ENCODE measurements around the gene NYAP2.

NYAP2 gene

DNA sequence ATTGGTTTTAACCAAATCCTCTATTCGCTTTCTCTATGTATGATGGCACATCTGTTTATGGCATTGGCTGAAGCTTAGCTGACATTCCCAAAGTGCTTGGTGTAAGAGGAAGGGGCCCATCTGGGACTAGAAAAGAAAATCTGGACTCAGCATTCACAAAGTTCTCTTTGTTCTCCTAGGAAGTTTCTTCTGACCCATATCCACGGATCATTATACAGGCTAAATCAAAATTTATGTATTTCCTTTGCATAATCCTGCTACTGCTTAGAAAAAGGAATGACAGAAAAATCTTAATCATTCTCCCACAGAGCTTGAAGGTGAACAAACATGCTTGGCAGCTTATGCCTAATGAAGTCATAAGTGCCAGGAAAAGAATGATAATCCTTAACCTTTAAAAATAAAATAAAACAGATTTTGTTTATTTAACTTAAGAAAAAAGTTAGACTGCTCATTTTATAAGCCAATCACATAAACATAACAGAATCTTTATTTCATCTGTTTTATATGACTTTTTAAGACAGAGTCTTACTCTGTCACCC lies 88.4 kb downstream of the NYAP2 start:
- DNase-seq = no peak

DNA sequence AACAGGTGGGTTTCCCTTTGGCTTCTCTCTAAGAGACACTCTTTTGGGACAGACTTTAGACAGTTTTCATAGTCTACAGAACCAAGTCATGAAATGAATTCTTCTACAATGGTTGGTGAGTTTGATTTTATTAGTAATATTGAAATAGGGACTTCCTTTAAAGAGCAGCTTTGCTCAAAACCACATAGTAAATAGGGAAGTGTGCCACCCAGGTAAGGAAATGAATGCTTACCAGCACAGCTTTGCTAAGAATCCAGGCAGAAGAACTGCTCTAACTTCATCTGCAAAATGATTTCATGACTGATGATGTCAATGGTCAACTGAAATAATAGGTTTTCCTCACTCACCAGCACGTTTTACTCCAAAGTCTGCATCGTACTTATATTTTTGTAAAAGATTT lies 89.2 kb downstream of the NYAP2 start:
- DNase-seq = no peak

DNA sequence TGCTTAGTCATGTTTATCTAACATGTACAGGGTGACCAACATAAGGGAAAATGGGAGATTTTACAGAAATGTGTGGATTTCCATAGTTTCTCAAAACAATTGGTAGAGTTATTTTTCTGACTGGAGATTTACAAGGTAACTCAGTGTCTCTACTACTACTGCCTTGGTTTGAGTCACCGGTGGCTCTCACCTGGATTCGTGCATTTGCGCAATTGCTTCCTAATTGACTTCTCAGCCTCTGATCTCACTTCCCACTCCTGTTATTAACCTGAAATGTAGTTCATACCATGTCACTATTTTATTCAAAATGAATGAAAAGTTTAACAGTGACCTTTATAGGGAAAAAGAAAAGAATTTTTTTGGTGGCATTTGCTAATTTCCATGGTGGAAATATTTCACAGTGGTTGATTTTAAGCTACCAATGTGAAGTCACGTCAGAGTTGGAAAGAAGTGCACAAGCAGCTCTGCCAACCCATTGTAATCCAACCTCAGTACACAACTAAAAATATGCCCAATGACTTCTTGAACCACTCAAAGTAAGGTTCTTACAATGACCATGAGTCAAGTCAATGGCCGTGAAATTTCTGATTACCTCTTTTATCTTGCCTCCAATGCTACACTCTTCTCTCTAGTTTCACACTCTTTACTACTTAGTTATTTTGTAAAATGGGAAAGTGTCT lies 94.0 kb downstream of the NYAP2 start:
- DNase-seq = no peak

DNA sequence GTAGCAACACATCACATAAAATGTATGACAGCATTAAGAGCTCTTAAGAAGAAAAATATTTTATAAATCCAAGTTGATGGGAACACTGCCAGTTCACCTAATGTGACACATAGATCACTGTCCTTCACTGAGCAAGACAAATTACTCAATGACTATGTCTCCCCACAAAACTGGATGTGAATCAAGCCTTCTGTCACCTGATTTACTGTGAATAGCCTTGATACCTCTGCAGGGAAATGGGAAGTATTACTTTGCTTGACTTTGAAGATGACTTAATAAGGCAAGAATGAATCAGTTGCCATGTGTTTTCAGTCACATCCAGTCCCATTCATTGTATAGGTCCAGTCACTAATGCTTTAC lies 94.6 kb downstream of the NYAP2 start:
- no peak for DNase-seq

DNA sequence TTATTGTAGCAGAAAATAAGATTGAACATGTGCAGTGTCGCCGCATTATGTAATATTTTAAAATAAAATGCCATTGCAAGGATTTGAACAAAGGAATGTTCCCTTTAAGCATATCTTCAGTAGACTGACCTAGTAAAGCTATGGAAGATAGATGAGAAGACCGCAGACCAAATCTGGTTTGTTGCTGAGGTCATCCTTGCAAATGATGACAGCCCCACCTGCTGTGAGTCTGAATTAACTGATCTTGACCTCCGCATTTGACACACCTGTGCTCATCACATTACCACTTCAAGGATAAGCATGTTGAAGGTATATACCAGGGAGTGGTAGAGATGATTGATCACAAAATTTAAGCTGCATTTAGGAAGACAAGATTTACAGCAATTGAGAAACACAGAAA lies 96.2 kb downstream of the NYAP2 start:
- DNase-seq = no peak

DNA sequence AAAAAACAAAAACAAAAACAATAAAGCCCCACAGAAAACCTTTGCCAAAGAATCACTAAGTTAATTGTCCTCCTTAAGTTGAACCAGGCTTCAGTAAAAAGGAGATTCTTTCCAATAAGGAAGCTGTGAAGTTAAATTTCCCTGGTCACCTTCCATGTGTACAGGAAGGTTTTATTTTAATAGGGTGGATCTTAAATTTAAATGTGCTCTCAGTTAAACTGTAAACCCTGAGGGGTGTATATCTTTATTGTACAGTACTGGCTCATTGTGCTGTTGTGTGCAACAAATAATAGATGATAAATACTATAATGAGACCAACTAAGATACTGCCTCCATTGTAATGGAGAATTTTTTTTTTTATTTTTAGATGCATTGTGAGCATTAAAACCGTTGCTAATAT lies 97.1 kb downstream of the NYAP2 start:
- no peak for DNase-seq

DNA sequence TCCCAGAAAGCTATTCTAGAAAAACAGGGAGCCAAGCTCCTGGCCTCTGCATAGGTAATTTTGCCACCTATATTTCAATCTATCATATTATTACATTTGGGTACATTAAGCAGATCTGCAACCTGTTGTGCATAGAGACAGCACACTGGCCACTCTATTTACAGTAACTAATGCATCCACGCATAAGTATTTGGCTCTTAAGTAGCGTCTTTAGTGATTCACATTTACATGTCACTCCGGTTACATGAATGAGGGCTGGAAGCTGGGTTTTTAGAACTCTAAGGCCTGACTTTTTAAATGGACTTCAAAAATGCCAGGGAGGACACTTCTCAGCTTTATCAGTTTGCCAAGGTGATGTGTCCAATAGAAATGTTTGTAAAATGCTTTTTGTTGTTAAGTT lies 97.7 kb downstream of the NYAP2 start:
- no peak for DNase-seq

DNA sequence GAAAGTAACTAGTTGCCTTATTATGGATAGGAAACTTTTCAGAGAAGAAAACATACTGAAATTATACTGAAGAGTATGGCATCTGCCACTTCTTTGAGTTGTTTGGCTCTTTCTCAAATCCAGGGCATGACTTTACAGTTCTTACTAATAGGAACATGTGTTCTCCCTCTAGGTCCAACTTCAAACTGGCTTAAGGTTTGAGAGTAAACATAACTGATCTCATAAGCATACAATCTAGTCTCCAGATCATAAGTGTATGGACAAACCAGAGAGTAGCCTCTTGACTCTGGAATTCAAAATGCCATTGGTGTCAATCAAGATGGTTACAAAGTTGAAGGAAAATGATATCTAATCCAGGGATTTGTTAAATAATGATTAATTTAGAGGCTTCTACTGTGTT lies 101.5 kb downstream of the NYAP2 start:
- DNase-seq = no peak

DNA sequence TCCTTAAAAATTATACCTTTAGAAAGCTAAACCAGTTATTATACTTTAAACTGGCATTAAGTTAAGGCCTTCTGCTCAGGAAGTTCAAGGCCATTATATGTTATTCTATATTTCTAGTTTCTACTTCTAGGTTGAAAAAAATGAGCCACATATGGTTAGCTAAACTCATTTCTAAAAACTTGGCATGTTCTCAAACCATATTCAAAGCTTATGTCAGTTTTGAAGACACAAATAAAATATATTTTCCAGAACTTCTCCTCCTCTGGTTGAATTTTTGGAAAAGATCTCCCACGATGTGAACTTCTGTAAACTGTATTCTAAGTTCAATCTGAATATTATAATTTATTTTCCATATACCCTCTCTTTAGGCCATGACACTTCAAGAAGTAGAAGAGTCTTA lies 103.5 kb downstream of the NYAP2 start:
- no peak for DNase-seq

DNA sequence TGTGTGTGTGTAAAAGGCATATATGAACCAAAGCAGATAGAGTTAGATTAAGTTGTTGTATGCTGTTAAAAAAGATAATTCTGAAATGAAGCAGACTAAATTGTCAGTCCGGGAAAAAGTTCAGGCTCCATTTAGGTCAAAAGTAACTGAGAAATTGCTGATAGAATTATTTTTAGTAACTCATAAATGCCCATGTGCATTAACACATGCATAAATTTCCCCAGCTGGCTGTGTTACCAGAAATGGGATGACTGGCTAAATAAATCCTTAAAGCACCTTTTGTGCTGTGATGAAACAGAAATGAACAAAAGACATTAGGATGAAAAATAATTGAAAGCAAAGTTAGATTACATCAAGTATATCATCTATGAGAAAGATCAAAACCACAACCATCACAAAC lies 111.3 kb downstream of the NYAP2 start:
- no peak for DNase-seq

DNA sequence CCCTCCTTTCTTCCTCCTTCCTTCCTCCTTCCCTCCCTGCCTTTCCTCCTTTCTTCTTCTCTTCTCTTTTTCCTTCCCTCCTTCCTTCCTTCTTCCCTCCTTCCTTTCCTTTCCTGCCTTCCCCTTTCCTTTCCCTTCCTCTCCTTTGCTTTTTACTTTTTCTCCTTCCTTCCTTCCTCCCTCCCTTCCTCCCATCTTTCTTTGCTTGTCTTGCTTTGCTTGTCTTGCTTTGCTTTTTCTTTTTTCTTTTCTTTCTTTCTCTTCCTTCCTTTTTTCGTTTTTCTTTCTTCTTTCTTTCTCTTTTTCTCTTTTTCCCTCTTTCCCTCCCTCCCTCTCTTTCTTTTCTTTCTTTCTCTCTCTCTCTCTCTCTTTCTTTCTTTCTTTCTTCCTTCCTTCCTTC lies 113.0 kb downstream of the NYAP2 start:
- DNase-seq = no peak

DNA sequence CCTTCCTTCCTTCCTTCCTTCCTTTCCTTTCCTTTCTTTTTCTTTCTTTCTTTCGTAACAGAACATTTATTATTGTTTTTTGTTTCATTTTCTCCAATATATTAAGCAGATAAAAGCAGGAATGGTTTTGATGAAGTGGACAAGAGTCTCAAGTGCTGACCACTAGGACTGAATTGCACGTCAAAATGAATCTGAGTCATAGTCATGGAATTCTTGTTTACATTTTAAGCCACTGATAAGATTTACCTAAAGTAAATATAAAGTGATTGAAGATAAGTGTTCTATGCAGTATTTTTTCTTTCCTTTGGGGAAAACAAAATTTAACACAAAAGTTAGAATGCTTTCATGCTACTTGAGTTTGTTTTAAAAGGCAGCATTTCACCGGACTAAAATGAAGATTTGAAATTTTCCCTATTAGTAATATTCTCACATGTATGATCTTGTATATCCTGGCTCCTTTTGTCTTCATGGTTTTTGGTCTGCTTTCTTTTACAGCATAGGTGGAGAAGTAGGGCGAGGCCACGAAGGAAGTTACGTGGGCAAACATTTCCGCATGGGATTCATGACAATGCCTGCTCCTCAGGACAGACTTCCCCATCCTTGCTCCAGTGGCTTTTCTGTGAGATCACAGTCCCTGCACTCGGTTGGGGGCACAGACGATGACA lies 113.5 kb downstream of the NYAP2 start:
- DNase-seq = no peak

DNA sequence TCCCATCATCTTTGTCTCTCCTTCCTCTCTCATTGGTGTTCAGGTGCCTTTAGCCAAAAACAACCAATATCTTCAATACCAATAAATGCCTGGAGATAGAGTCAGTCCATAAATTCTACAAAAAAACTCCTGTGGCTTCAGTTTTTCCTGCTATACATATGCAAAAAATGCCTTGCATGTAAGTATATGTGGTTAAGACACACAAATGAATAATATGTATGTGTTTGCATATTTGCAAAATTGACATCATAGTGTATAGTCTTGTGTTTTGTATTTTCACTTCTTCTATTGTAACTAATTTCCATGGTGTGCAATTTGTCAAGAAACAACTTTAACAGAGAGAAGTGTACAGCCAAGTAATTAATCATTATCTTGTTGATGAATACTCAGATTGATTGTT lies 115.5 kb downstream of the NYAP2 start:
- no peak for DNase-seq

DNA sequence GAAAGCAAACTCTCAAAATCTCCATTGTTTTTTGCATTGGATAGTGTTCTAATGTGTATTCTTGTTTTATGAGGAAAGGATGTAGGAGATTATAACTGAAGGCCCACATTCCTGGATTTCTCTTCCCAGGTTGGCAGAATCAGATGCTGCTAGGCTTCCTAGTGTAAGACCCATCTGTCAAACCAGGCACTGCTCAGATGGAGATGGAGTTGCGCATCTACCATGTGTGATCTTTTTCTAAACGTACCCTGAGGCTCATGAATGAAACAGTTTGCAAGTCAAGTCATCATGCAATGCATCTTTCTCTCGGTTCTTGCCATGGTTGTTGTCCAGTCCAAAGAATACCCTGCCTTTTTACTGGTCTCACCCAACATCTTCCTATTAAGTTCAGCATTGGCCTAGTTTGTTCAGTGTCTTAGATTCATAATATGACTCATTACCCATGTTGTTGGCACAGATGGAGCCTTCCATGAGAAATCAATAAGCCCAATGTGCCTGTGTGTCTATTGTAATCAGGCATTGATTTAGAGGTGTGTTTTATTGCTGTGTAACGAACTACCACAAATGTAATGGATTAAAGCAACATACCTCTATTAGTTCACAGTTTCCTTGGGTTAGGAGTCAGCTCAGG lies 127.4 kb downstream of the NYAP2 start:
- no peak for DNase-seq

DNA sequence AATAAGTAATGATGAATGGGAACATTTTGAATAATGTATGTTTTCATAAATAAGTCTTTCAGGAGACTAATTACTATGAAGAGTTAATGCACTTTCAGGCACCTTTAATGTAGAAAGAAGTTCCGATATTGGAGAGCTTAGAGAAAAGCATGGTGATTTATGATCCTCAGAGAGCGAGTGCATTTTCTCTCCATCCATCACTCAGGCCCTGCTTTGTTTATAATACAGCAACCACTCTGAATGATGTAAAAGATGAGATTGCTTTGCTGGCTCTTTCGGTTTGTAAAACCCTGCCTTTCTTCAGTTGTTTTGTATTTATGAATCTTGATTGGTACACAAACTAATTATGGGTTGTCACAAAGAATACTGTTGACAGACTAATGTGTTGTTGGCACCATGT lies 132.0 kb downstream of the NYAP2 start:
- DNase-seq = no peak

DNA sequence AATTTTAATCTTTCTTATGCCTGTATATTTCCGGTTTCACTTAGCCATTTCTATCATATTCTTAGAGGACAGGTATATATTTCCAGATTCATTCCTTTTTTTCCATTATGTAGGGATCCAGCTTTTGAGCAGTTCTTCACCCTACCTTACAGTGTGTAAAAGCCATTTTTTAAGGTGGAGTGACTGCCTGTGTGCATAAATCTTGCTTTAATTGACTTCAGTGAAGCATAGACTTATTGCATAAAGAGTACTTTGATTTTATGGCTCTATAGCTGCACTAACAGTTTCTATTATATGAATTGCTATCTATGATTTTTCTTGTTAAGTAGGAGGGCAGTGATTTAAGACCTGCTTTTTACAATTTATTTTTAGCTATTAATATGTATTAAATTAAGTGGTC lies 132.6 kb downstream of the NYAP2 start:
- no peak for DNase-seq

DNA sequence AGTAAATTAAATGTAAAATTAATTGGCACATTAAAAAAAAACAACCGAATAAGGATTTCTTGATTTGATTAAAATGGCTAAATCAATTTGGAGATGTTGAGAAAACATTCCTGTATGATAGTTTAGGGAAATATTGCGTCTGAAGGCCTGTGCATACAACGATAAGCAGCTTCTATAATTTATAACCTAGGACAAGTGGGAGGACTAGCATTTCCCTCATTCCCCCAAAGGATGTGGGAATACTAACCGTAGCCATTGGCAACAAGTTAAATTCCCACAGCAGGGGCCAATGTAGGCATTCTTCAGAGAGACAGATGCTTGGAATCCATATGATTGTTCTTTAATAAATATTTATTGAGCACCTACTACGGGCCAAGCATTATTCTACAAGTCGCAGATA lies 134.5 kb downstream of the NYAP2 start:
- DNase-seq = no peak

DNA sequence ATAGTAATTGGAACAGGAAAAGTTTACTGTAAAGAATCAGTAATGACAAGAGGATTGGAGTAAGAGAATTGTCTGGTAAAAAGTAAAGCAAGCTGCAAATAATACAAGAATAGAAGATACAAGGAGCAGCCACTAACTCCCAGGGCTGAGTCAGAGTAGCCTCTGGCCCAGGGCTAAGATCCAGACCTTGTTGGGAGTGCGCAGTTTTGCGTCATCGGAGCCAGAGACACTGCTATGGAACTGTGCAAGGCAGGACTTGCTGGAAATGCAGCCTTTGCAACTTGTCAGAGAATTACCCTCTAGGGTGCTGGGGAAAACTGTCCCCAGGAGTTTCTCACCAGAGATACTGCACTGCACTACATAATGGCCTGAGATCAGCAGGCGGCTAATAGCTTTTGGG lies 135.2 kb downstream of the NYAP2 start:
- no peak for DNase-seq

DNA sequence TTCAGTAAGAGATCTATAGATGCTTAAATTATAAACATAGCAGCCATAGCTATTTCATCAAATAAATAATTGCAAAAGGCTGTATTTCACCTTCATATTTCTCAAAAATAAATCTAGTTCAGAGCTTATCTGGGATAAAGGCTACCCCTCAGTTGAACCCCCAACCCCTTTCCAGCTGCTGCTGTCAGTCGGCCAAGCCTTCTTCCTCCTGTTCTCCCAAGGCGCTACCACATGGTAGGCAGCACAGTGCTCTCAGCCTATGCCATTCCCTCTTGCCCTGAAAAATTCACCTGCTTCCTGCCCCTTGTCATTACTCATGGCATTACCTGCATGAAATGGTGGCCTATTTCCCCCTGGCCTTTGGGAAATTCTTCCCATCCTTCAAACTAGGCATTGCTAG lies 136.5 kb downstream of the NYAP2 start:
- no peak for DNase-seq

DNA sequence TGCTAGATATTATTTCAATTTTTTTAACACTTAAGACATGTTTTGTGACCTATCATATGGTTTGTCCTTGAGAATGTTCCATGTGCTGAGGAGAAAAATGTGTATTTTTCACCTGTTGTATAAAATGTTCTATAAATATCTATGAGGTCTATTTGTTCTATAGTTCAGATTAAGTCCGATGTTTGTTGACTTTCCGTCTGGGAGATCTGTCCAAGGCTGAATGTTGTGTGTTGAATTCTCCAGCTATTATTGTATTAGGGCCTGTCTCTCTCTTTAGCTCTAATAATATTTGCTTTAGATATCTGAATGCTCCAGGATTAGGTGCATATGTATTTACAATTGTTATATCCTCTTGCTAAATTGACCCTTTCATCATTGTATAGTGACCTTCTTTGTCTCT lies 144.1 kb downstream of the NYAP2 start:
- DNase-seq = no peak

DNA sequence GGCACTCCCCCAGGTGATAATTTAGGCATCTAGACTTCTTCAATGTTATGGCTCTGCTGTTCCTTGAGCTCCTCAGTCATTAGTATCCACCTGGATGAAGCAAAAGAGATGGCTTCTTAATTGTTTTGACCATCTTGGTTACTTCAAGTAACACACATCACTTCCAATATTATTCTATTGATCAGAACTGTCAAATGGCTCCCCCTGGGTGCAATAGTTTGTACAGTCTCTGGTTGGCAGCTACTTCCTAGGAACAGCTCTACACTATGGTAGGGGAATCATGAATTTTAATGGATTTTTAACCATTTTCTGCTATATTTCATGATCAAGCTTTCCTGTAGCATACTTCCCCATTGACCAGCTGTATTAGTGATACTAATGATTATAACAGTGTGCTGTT lies 157.0 kb downstream of the NYAP2 start:
- DNase-seq = no peak

DNA sequence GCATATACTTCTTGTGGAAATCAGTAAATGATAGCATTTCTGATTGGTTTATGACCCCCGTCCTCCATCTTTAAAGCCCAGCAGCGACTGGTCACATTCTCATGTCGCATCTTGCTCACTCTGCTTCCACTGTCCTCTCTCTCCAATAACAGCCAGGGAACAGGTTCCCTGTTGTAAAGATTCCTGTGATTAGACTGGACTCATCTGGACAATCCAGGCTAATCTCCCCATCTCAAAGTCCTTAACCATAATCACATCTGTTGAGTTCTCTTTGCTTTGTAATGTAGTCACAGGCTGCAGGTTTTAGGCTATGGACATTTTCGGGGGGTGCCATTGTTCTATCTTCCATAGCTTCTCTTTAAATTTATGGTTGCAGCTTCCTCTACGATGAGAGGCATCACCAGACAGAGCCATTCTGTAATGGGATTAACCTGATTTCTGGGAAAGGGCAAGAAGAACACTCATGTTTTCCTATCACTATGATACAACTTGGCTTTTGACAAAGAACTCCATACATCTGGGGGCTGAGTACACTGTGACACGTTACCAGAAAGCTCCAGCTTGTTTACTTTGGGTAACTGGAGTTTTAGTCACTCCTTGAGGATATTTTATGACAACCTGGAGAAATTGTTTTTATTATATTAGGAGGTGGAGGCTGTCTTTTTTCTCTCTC lies 159.0 kb downstream of the NYAP2 start:
- no peak for DNase-seq

DNA sequence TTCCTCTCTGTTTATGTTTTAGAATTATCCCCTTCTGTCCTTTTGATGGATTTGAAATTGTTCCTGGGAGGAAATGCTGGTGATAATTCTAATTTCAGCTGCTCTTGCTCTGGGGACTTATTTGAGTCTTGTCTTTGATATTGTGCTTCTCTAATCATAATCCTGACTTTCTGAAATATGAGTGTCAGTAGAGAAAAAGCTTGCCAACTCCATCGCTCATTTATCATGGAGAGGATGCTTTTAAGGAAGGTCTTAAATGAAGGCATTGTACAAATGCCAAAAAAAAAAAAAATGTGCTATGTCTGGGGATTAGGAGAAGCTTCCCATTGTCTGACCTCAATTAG lies 159.5 kb downstream of the NYAP2 start:
- DNase-seq = no peak

DNA sequence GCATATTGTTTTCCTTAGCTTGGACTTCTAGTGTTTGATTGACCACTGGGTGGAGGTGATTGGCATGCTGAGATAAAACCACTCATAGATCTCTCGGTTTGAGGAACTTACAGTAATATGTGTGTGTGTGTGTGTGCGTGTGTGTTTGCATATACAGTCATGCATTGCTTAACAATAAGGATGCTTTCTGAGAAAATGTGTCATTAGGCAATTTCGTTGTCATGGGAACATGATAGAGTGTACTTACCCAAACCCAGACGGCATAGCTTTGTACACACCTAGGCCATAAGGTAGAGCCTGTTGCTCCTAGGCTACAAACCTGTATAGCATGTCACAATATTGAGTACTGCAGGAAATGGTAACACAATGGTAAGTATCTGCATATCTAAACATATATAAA lies 167.3 kb downstream of the NYAP2 start:
- no peak for DNase-seq
